Measurements from ENCODE around the gene NUP54.
A peak's percentile ranks its signal among the peaks of the same experiment; 100 is the strongest.

The NUP54 gene

DNA sequence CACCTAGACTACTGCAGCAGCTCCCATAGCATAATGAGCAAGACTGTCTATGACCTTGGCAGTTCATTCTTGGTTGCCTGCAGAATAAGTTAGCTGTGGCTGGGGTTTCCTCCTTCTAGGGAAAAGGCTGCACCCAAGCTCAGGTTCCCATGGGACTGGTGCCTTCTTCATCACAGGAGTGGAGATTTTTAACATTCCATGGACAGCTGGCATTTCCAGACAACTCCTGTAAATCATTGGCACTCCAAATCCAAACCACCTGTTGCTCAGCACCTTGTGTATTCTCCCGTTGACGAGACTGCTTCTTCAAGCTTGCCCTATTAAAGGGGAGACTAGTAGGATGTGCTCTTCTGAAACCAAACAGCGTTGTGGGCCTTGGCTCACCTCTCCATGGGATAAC is 7.8 kb upstream of the NUP54 start:
- H3K9me3 ChIP-seq (ENCODE audit: control insufficient read depth, insufficient read depth, low read length), result no peaks in the 10 kb centered on the region
- no peak overlapping the region for H3K4me3 ChIP-seq (ENCODE audit: low read length)
- TF ChIP-seq EZH2phosphoT487 (IDR thresholded peaks at IDR 0.05; ENCODE audit: borderline replicate concordance, low read length), result no peak
- TF ChIP-seq, protein P1, sequence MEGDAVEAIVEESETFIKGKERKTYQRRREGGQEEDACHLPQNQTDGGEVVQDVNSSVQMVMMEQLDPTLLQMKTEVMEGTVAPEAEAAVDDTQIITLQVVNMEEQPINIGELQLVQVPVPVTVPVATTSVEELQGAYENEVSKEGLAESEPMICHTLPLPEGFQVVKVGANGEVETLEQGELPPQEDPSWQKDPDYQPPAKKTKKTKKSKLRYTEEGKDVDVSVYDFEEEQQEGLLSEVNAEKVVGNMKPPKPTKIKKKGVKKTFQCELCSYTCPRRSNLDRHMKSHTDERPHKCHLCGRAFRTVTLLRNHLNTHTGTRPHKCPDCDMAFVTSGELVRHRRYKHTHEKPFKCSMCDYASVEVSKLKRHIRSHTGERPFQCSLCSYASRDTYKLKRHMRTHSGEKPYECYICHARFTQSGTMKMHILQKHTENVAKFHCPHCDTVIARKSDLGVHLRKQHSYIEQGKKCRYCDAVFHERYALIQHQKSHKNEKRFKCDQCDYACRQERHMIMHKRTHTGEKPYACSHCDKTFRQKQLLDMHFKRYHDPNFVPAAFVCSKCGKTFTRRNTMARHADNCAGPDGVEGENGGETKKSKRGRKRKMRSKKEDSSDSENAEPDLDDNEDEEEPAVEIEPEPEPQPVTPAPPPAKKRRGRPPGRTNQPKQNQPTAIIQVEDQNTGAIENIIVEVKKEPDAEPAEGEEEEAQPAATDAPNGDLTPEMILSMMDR (IDR thresholded peaks at IDR 0.05; ENCODE audit: low read depth, low read length, poor library complexity, severe bottlenecking), result no peak
- H3K79me2 ChIP-seq (ENCODE audit: control insufficient read depth, low read length), result no peaks in the 10 kb centered on the region
- H3K4me1 ChIP-seq (ENCODE audit: control insufficient read depth, low read length), result 0 out of 2 replicates have a peak, but pooled peaks cover 3% of the 10 kb centered on the region
- H4K20me1 ChIP-seq (ENCODE audit: control insufficient read depth, insufficient read depth, low read depth, low read length), result no peaks in the 10 kb centered on the region
- no peak overlapping the region for H3K4me2 ChIP-seq (ENCODE audit: low read length)
- H3K27me3 ChIP-seq (ENCODE audit: control insufficient read depth, low read length), result no peaks in the 10 kb centered on the region
- H3K27ac ChIP-seq (ENCODE audit: low read depth, low read length), result no peak overlapping the region
- no peaks in the 10 kb centered on the region; the same call in 1 of the 2 replicates for H3F3A ChIP-seq (ENCODE audit: control insufficient read depth, insufficient read depth)
- H3K9me2 ChIP-seq (replicated peaks; ENCODE audit: control insufficient read depth, low read length), result no peaks in the 10 kb centered on the region
- no peaks in the 10 kb centered on the region for H3K36me3 ChIP-seq (ENCODE audit: control insufficient read depth, low read length)

DNA sequence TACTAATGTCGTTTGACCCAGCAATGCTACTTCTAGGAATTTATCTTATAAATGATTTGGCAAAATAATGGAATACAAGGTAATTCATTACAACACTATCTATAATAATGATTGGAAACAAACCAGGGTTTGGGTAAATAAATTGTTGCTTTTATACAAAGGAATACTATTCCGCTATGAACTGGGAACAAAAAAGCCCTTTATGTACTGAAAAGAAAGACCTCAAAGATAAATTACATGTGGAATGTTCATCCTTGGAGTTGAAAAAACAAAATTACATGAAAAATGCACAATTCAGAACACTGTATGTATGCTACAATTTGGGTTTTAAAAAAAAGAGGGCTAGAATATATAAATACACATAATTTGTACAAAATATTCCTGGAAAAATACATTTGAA is 5.2 kb upstream of the NUP54 start:
- Histone ChIP-seq H3K27me3 (ENCODE audit: control insufficient read depth, low read length) (no peaks in the 10 kb centered on the region), H3K4me3 (ENCODE audit: low read length) (no peak overlapping the region), H3K79me2 (ENCODE audit: control insufficient read depth, low read length) (peaks cover 14% of the 10 kb centered on the region), H3K4me1 (ENCODE audit: control insufficient read depth, low read length) (peaks cover 8% of the 10 kb centered on the region), H3K36me3 (ENCODE audit: control insufficient read depth, low read length) (no peaks in the 10 kb centered on the region), H3K9me3 (ENCODE audit: control insufficient read depth, insufficient read depth, low read length) (no peaks in the 10 kb centered on the region), H3K9me2 (replicated peaks; ENCODE audit: control insufficient read depth, low read length) (no peaks in the 10 kb centered on the region), H4K20me1 (ENCODE audit: control insufficient read depth, insufficient read depth, low read depth, low read length) (no peaks in the 10 kb centered on the region), H3F3A (ENCODE audit: control insufficient read depth, insufficient read depth) (no peaks in the 10 kb centered on the region; the same call in 1 of the 2 replicates), H3K4me2 (ENCODE audit: low read length) (no peak overlapping the region), H3K27ac (ENCODE audit: low read depth, low read length) (no peak overlapping the region)
- TF ChIP-seq, protein P1 (IDR thresholded peaks at IDR 0.05; ENCODE audit: low read depth, low read length, poor library complexity, severe bottlenecking), result no peak
- TF ChIP-seq EZH2phosphoT487 (IDR thresholded peaks at IDR 0.05; ENCODE audit: borderline replicate concordance, low read length), result no peak

DNA sequence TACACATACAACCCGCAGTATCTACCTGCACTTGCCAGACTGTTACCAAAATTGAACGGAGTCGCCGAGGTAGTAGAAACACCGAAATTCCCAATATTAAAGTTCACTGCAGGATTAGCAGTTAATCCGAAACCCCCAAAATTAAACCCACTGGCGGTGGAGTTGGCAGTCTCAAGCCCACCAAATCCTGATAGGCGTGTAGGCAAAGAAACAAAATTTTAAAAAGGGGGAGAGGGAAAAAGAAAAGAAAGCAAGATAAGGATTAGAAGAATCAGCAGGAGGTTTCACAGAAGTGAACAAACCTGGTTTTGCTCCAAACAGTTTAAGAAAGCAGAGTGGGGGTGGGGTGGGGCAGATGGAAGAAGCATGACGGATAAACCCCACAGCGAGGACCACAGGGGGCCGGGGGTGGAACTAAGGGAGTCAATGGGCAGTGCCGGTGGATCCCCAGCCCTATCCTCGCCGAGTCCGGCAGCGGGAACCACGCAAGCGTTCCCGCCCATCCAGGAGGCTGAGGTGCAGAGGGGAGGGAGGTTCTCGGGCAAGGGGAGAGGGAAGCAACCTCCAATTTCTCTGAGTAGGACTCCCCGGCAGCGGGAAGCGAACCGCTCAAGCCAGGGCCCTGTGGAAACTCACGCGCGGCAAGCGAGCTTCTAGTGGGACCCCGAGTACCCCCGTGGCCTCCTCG is 599 bp downstream of the NUP54 start:
- Histone ChIP-seq H3K27me3 (ENCODE audit: control insufficient read depth, low read length) (no peaks in the 10 kb centered on the region), H4K20me1 (ENCODE audit: control insufficient read depth, insufficient read depth, low read depth, low read length) (peaks cover 13% of the 10 kb centered on the region; the same call in 1 of the 2 replicates), H3K4me1 (ENCODE audit: control insufficient read depth, low read length) (peaks cover 21% of the 10 kb centered on the region), H3K27ac (ENCODE audit: low read depth, low read length) (peak overlapping the region; percentile 33), H3F3A (ENCODE audit: control insufficient read depth, insufficient read depth) (no peaks in the 10 kb centered on the region; the same call in 1 of the 2 replicates), H3K9me3 (ENCODE audit: control insufficient read depth, insufficient read depth, low read length) (no peaks in the 10 kb centered on the region), H3K79me2 (ENCODE audit: control insufficient read depth, low read length) (peaks cover 65% of the 10 kb centered on the region), H3K4me2 (ENCODE audit: low read length) (peak overlapping the region; percentile 75), H3K9me2 (replicated peaks; ENCODE audit: control insufficient read depth, low read length) (no peaks in the 10 kb centered on the region), H3K36me3 (ENCODE audit: control insufficient read depth, low read length) (peaks cover 28% of the 10 kb centered on the region), H3K4me3 (ENCODE audit: low read length) (peak overlapping the region; percentile 90)
- TF ChIP-seq, protein P1 (IDR thresholded peaks at IDR 0.05; ENCODE audit: low read depth, low read length, poor library complexity, severe bottlenecking), result no peak
- TF ChIP-seq EZH2phosphoT487 (IDR thresholded peaks at IDR 0.05; ENCODE audit: borderline replicate concordance, low read length), result no peak

All from DOHH2 (cell line).